ENCODE results near the gene CASZ1. TPM values are rescaled to one million over a fixed set of nuclear protein-coding genes. Genes with fewer than 3 reads are reported as not detected.

The CASZ1 gene
- total and polyA plus RNA-seq, 5 experiments from 2014 or later: 0.60 to 13.0 (median 1.4) TPM

- ATAC-seq (no peak), DNase-seq (no peak)
- POLR2A ChIA-PET: no interaction called here
- peaks cover 0 to 3% (median 0%) of the 10 kb centered on the region in 3 donors for H3K36me3 Mint-ChIP-seq
- no peak overlapping the region for H3K4me3 Mint-ChIP-seq
- H3K27me3 Mint-ChIP-seq: no peaks in the 10 kb centered on the region
- peaks cover 1 to 11% (median 6%) of the 10 kb centered on the region in 4 donors for H3K4me1 Mint-ChIP-seq
- H3K9me3 Mint-ChIP-seq: no peaks in the 10 kb centered on the region
- no peak overlapping the region for H3K27ac Mint-ChIP-seq
These were observed 154.5 kb downstream of the CASZ1 start for GRCh38 chr1:10641976-10642375.

DNA sequence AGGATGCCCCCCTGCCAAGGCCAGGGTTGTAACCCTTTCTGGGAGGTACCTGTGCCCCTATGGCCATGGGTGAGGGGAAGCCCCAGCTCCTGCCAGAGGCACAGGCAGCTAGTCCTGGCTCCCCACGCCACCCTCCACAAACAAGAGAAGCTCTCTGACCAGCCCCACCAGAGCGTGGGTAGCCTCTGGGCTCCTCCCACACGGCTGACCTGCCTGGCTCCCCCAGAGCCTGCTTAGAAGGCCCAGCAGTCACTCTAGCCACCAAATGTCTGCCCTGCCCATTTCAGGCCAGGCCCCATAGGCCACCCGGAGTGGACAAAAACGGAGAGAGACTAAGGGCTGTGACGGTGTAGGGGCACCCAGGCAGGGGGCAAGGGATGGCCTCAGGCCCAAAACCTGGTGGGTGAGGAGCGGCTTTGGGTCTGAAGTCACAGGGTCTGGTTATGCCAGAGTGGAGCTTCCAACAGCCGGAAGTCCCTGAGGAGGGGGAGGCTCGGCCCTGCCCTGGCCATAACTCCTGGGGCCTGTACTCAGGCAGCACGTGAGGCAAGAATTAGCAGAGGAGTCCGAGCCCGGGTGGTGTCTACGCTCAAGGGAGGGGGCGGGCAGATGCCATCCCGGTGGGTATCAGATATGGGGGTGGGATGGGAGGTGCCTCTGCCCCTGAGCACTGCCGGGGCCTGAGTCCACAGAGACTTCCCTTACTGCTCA lies 155.4 kb downstream of the CASZ1 start:
- Mint-ChIP-seq H3K27me3 (no peaks in the 10 kb centered on the region), H3K4me3 (no peak overlapping the region), H3K36me3 (peaks cover 0 to 3% (median 0%) of the 10 kb centered on the region in 3 donors), H3K4me1 (peaks cover 1 to 12% (median 6%) of the 10 kb centered on the region in 4 donors), H3K27ac (peak overlapping the region in 1 of 10 donors; percentile 71), H3K9me3 (no peaks in the 10 kb centered on the region)
- POLR2A ChIA-PET: interaction anchor here (0.5 kb wide), 1 partner anchor 155 kb away, joined by 4 read pairs; no protein-coding TSS in a partner anchor
- DNase-seq (no peak), ATAC-seq (no peak)

DNA sequence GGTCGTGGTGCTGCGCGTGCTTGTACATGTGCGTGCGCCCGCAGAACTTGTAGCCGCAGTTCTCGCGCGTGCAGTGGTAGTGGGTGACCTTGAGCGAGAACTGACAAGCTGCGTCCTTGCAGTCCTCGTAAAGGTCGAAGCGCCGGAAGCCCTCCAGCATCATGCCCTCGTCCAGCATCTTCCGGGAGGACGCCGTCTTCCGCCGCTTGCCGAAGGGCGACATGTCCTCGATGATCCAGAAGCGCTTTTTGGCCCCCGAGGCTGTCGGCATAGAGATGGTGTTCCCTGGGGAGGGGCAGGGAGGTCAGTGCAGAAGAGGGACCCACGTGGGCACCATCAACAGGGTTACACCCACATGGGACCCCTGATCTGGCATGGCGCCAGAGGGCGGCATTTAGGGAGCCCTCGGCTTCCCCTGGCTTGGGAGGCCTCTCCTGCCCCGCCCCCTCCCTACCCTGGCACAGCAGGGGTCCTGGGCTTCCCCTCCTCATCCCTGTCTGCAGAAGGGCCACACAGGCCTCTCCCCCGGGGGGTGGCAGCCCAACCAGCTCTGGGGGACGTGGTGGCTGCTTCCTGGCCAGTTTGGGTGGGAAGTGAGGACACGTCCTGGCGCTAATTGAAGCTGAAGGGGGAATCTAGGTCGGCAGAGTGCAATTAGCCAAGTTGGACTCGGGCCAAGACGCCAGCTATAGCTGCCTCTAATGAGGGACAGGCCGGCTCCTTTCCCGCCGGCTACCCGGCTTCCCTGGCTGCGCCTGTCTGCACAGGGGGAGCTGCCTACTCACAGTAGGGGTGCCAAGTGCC lies 156.5 kb downstream of the CASZ1 start:
- Mint-ChIP-seq H3K4me3 (no peak overlapping the region), H3K36me3 (peaks cover 0 to 3% (median 0%) of the 10 kb centered on the region in 3 donors), H3K9me3 (no peaks in the 10 kb centered on the region), H3K27ac (peak overlapping the region in 1 of 10 donors; percentile 77), H3K4me1 (peaks cover 1 to 12% (median 6%) of the 10 kb centered on the region in 4 donors), H3K27me3 (no peaks in the 10 kb centered on the region)
- ATAC-seq: no peak
- no peak for DNase-seq
- POLR2A ChIA-PET: no interaction called here

GRCh38 chr1:10639011-10639774 lies 157.3 kb downstream of the CASZ1 start:
- no peak for DNase-seq
- ATAC-seq: no peak
- H3K4me1 Mint-ChIP-seq: peaks cover 1 to 12% (median 6%) of the 10 kb centered on the region in 4 donors
- peaks cover 0 to under 1% (median 0%) of the 10 kb centered on the region in 3 donors for H3K36me3 Mint-ChIP-seq
- no peaks in the 10 kb centered on the region for H3K27me3 Mint-ChIP-seq
- POLR2A ChIA-PET: no interaction called here
- H3K9me3 Mint-ChIP-seq: no peaks in the 10 kb centered on the region
- no peak overlapping the region for H3K27ac Mint-ChIP-seq
- peak overlapping the region in 1 of 10 donors; percentile 35 for H3K4me3 Mint-ChIP-seq

DNA sequence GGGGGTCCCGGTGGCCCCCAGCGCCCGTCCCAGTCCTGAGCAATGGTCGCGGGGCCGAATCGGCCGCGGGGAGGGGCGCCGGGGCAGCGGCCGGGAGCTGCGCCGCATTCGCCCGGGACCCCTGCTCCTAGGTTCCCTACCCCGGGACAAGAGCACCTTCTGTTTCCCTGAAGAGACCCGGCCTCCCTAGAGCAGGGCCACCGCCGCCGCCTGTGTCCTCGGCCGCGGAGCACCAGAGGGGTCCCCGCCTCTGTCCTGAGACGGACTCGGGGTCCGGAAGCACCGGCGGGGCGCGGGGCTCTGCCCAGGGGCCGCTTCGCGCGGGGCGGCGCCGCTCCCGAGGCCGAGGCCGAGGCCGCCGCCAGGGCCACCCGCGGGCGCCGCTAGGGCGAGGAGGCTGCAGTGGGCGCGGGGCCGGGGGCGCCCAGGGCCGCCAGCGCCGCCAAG lies 157.9 kb downstream of the CASZ1 start:
- no peaks in the 10 kb centered on the region for H3K27me3 Mint-ChIP-seq
- ATAC-seq: peak in 1 of 2 donors; percentile 49
- no peaks in the 10 kb centered on the region for H3K36me3 Mint-ChIP-seq
- H3K4me1 Mint-ChIP-seq: peaks cover 1 to 12% (median 6%) of the 10 kb centered on the region in 4 donors
- POLR2A ChIA-PET: no interaction called here
- peak overlapping the region in 1 of 10 donors; percentile 35 for H3K4me3 Mint-ChIP-seq
- peak in 1 of 10 donors; percentile 10 for DNase-seq
- no peaks in the 10 kb centered on the region for H3K9me3 Mint-ChIP-seq
- H3K27ac Mint-ChIP-seq: no peak overlapping the region

GRCh38 chr1:10637834-10638558 lies 158.4 kb downstream of the CASZ1 start:
- Mint-ChIP-seq H3K4me1 (peaks cover 1 to 12% (median 6%) of the 10 kb centered on the region in 4 donors), H3K27me3 (no peaks in the 10 kb centered on the region), H3K36me3 (no peaks in the 10 kb centered on the region), H3K9me3 (no peaks in the 10 kb centered on the region), H3K4me3 (peak overlapping the region in 5 of 10 donors; percentile 2 to 52 (median 24)), H3K27ac (no peak overlapping the region)
- ATAC-seq (peak; percentile 69 to 74), DNase-seq (peak in 3 of 10 donors; percentile 14 to 25 (median 22))
- POLR2A ChIA-PET: no interaction called here

DNA sequence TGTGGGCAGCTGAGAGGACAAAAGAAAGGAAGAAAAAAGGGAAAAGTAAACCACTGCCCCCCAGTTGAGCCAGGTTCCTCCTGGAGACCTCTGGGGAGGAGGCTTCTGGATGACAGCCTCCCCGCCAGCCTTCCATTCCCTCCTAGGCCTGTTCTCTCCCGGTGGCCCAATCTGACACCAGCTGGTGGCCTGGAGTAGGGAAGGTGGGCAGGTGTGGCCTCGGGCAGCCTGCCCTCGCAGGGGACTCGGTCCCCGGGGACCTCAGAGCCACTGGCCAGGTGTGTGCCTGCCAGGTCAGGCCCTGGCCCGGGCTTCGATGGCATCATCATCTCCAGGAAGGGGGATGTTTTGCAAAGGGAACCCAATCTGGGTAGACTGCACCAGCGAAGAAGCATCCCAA lies 159.0 kb downstream of the CASZ1 start:
- POLR2A ChIA-PET: no interaction called here
- Mint-ChIP-seq H3K4me1 (peaks cover 1 to 12% (median 6%) of the 10 kb centered on the region in 4 donors), H3K9me3 (no peaks in the 10 kb centered on the region), H3K27me3 (no peaks in the 10 kb centered on the region), H3K27ac (peak overlapping the region in 1 of 10 donors; percentile 75), H3K4me3 (peak overlapping the region in 6 of 10 donors; percentile 15 to 61 (median 25)), H3K36me3 (no peaks in the 10 kb centered on the region)
- DNase-seq (no peak), ATAC-seq (no peak)

DNA sequence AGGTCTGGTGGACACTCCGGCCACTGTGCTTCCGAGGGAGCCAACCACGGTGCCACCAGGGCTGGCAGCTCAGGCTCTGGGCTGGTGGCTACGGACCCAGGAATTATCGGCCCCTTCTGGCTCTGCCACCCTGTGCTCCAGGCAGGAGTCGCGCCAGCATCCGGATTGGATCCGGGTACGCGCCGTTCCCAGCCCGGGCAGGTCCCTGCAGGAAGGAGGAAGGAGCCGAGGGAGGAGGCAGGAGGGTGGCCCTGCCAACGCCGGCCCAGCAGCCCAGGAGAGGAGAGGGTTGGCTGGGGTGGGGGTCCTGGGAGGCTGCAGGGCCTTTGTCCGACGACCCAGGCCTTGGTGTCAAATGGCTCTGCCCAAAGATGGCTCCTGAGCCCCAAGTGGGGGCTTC lies 160.5 kb downstream of the CASZ1 start:
- ATAC-seq: no peak
- POLR2A ChIA-PET: no interaction called here
- H3K36me3 Mint-ChIP-seq: no peaks in the 10 kb centered on the region
- H3K9me3 Mint-ChIP-seq: no peaks in the 10 kb centered on the region
- H3K27ac Mint-ChIP-seq: peak overlapping the region in 1 of 10 donors; percentile 67
- H3K27me3 Mint-ChIP-seq: no peaks in the 10 kb centered on the region
- DNase-seq: no peak
- peaks cover 1 to 12% (median 6%) of the 10 kb centered on the region in 4 donors for H3K4me1 Mint-ChIP-seq
- H3K4me3 Mint-ChIP-seq: no peak overlapping the region

- peaks cover 1 to 12% (median 6%) of the 10 kb centered on the region in 4 donors for H3K4me1 Mint-ChIP-seq
- H3K4me3 Mint-ChIP-seq: no peak overlapping the region
- H3K27me3 Mint-ChIP-seq: no peaks in the 10 kb centered on the region
- peaks cover 0 to 7% (median 2%) of the 10 kb centered on the region in 3 donors for H3K36me3 Mint-ChIP-seq
- no peaks in the 10 kb centered on the region for H3K9me3 Mint-ChIP-seq
- no peak overlapping the region for H3K27ac Mint-ChIP-seq
- DNase-seq (no peak), ATAC-seq (no peak)
- POLR2A ChIA-PET: no interaction called here
These were observed 161.2 kb downstream of the CASZ1 start for GRCh38 chr1:10635085-10635896.

- Mint-ChIP-seq H3K27ac (no peak overlapping the region), H3K27me3 (no peaks in the 10 kb centered on the region), H3K36me3 (peaks cover 0 to 8% (median 2%) of the 10 kb centered on the region in 3 donors), H3K4me1 (peaks cover 1 to 12% (median 6%) of the 10 kb centered on the region in 4 donors), H3K4me3 (no peak overlapping the region), H3K9me3 (no peaks in the 10 kb centered on the region)
- no peak for ATAC-seq
- DNase-seq: no peak
- POLR2A ChIA-PET: no interaction called here
These were observed 161.9 kb downstream of the CASZ1 start for GRCh38 chr1:10634428-10635084.

- Mint-ChIP-seq H3K9me3 (no peaks in the 10 kb centered on the region), H3K36me3 (peaks cover 0 to 13% (median 5%) of the 10 kb centered on the region in 3 donors), H3K27ac (peak overlapping the region in 1 of 10 donors; percentile 38), H3K4me1 (peaks cover 1 to 12% (median 6%) of the 10 kb centered on the region in 4 donors), H3K27me3 (no peaks in the 10 kb centered on the region), H3K4me3 (no peak overlapping the region)
- ATAC-seq (no peak), DNase-seq (no peak)
- POLR2A ChIA-PET: no interaction called here
These were observed 162.4 kb downstream of the CASZ1 start for GRCh38 chr1:10634075-10634427.
